Measurements from ENCODE around the gene FOXP3.
"Not testable (repeated sequence)": the region's sequence is repeated elsewhere in the genome, so short reads cannot be mapped to it uniquely, and the experiment has no call there.

FOXP3 gene

DNA sequence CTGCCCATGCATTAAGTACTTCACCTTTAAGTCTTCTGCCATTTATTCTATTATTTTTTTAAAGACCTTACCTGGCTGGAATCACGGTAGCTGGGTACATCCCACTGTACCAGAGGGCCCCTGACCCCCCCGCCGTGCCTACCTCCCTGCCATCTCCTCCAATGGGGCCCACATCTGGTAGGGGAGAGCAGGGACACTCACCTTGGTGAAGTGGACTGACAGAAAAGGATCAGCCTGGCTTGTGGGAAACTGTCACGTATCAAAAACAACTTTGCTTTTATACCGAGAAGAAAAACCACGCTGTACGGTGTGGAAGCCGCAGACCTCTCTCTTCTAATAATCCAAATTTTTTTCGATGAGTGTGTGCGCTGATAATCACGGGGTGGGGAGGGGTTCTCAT is at the start of gene FOXP3:
TSS of gene FOXP3 (minus strand) at position 251 of the 400 bp plus-strand sequence. CDS start 6,205 bp downstream, outside the sequence.
- Mint-ChIP-seq H3K36me3 (no peaks in the 10 kb centered on the region), H3K27ac (peak within 1 kb of the TSS; percentile 81), H3K4me1 (peaks cover 23% of the 10 kb centered on the region), H3K9me3 (no peaks in the 10 kb centered on the region), H3K27me3 (no peaks in the 10 kb centered on the region), H3K4me3 (peak within 1 kb of the TSS; percentile 64)
- CTCF ChIA-PET = interaction anchor here (0.9 kb wide), 1 partner anchor 9 kb away, joined by 4 read pairs; no protein-coding TSS in a partner anchor
- DNase-seq = no peak

GRCh38 chrX:49312176-49312575 is 47.7 kb upstream of the FOXP3 start:
- no peak for DNase-seq
- no peaks in the 10 kb centered on the region for H3K36me3 Mint-ChIP-seq
- H3K4me3 Mint-ChIP-seq = no peak overlapping the region
- CTCF ChIA-PET = no interaction called here
- no peaks in the 10 kb centered on the region for H3K9me3 Mint-ChIP-seq
- H3K4me1 Mint-ChIP-seq = peaks cover 27% of the 10 kb centered on the region
- H3K27ac Mint-ChIP-seq = no peak overlapping the region
- peaks cover 7% of the 10 kb centered on the region for H3K27me3 Mint-ChIP-seq

GRCh38 chrX:49310371-49310770 is 45.9 kb upstream of the FOXP3 start:
- Mint-ChIP-seq H3K36me3 (no peaks in the 10 kb centered on the region), H3K4me3 (no peak overlapping the region), H3K4me1 (peaks cover 27% of the 10 kb centered on the region), H3K9me3 (no peaks in the 10 kb centered on the region), H3K27me3 (peaks cover 7% of the 10 kb centered on the region), H3K27ac (no peak overlapping the region)
- no peak for DNase-seq
- CTCF ChIA-PET = no interaction called here

- Mint-ChIP-seq H3K27me3 (peaks cover 7% of the 10 kb centered on the region), H3K36me3 (no peaks in the 10 kb centered on the region), H3K9me3 (no peaks in the 10 kb centered on the region), H3K27ac (peak overlapping the region; percentile 95), H3K4me1 (peaks cover 27% of the 10 kb centered on the region), H3K4me3 (peak overlapping the region; percentile 64)
- DNase-seq = peak; percentile 25
- CTCF ChIA-PET = interaction anchor here (2.5 kb wide), 1 partner anchor 117 kb away, joined by 6 read pairs; no protein-coding TSS in a partner anchor
Measured at GRCh38 chrX:49309401-49309981, 45.0 kb upstream of the FOXP3 start.

- CTCF ChIA-PET = interaction anchor here (1.4 to 2.5 kb wide), 2 partner anchors 17 to 116 kb away, joined by 4 to 6 read pairs; no protein-coding TSS in a partner anchor
- H3K4me1 Mint-ChIP-seq = peaks cover 27% of the 10 kb centered on the region
- H3K27me3 Mint-ChIP-seq = peaks cover 7% of the 10 kb centered on the region
- H3K27ac Mint-ChIP-seq = peak overlapping the region; percentile 95
- DNase-seq = peak; percentile 59
- no peaks in the 10 kb centered on the region for H3K9me3 Mint-ChIP-seq
- no peaks in the 10 kb centered on the region for H3K36me3 Mint-ChIP-seq
- peak overlapping the region; percentile 64 for H3K4me3 Mint-ChIP-seq
Measured at GRCh38 chrX:49308604-49309269, 44.2 kb upstream of the FOXP3 start.

- not testable (repeated sequence) for H3K36me3 Mint-ChIP-seq, H3K9me3 Mint-ChIP-seq, H3K4me3 Mint-ChIP-seq, DNase-seq, H3K27me3 Mint-ChIP-seq
- peaks cover 27% of the 10 kb centered on the region for H3K4me1 Mint-ChIP-seq
- peak overlapping the region; percentile 11 for H3K27ac Mint-ChIP-seq
- CTCF ChIA-PET = interaction anchor here (1.4 to 2.5 kb wide), 2 partner anchors 16 to 115 kb away, joined by 4 to 6 read pairs; no protein-coding TSS in a partner anchor
Measured at GRCh38 chrX:49307775-49308174, 43.3 kb upstream of the FOXP3 start.

- no peak for DNase-seq
- H3K4me3 Mint-ChIP-seq = no peak within 1 kb of the TSS
- H3K27ac Mint-ChIP-seq = no peak within 1 kb of the TSS
- H3K9me3 Mint-ChIP-seq = no peaks in the 10 kb centered on the region
- CTCF ChIA-PET = no interaction called here
- peaks cover 13% of the 10 kb centered on the region for H3K27me3 Mint-ChIP-seq
- no peaks in the 10 kb centered on the region for H3K36me3 Mint-ChIP-seq
- peaks cover 7% of the 10 kb centered on the region for H3K4me1 Mint-ChIP-seq
Measured at GRCh38 chrX:49303346-49303745, 38.8 kb upstream of the FOXP3 start, which contains the start of gene GAGE10. TSS of gene GAGE10 (plus strand) at chrX:49303646. CDS start at chrX:49304860, 1,214 bp downstream.

DNA sequence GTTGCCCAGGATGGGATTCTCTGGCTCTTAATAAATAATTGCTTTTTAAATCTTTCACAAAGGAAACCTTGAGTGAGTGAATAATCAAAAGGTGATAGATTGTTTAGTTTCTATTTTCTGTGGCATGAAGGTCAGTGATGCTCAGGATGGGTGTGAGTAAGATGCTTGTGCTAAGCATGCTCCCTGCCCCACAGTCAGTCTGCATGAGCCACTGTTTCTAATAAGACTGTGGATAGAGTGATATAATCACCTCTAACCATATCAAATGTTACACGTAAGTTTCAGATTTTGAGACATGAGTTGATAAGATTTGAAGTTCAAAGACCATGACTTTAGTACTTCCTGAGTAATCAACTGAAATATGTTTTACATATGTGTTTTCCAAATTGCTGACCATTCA is 36.2 kb upstream of the FOXP3 start:
- H3K4me3 Mint-ChIP-seq = no peak overlapping the region
- H3K4me1 Mint-ChIP-seq = no peaks in the 10 kb centered on the region
- CTCF ChIA-PET = no interaction called here
- no peaks in the 10 kb centered on the region for H3K9me3 Mint-ChIP-seq
- DNase-seq = no peak
- no peak overlapping the region for H3K27ac Mint-ChIP-seq
- H3K36me3 Mint-ChIP-seq = no peaks in the 10 kb centered on the region
- peaks cover 10% of the 10 kb centered on the region for H3K27me3 Mint-ChIP-seq

- H3K27ac Mint-ChIP-seq, H3K36me3 Mint-ChIP-seq, H3K9me3 Mint-ChIP-seq: not testable (repeated sequence)
Measured at GRCh38 chrX:49299293-49299692, 34.8 kb upstream of the FOXP3 start.

DNA sequence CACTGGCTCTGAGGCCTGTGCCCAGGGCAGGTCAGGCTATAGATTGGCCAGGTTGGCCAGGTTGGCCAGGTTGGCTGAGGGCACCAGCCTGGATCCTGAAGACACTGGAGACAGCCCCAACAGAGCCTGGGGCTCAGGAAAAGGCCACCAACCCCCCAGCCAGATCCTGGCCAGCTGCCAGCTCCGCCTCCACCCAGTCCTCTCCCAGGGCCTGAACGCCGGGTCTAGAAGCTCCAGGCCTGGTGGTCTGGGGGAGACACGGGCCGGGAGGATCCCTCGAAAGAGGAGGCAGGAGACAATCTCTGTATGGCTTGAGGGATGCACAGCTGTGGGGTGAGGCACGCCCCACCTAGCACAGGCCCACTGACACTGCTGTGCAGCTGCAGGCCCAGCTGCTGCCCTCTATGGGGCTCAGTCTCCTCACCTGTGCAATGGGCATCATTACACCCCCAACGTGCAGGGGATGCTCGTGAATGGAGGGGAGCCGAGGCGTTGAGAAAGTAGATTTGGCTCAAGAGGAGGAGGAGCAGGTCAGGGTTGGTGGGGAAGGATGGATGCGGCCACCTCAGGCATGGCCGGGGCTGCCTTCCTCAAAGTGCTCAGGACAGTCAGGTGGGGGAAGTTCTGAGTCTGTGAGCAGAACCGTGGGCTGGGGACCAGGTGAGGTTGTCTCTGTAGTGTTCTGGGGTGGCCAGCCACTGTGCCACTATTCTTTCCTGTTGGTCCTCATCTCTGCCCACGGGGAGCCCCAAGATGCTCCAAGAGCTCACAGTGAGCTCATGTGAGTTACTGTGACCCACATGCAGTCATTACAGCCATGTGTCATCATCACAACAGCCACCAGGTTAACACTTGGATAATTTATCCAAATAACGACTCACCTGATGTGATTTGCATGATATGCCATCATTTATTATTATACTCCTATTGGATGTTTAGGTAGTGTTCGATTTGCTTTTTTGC is 28.2 kb upstream of the FOXP3 start:
- no peak for DNase-seq
- Mint-ChIP-seq H3K36me3 (peaks cover 3% of the 10 kb centered on the region), H3K27me3 (no peaks in the 10 kb centered on the region), H3K27ac (no peak overlapping the region), H3K4me1 (peaks cover 24% of the 10 kb centered on the region), H3K9me3 (no peaks in the 10 kb centered on the region), H3K4me3 (no peak overlapping the region)
- CTCF ChIA-PET = interaction anchor here (1.2 to 1.5 kb wide), 2 partner anchors 19 to 462 kb away, joined by 5 to 6 read pairs; no protein-coding TSS in a partner anchor

More at GRCh38 chrX:49299293-49299692, 34.8 kb upstream of the FOXP3 start:
- DNase-seq, H3K4me1 Mint-ChIP-seq, CTCF ChIA-PET, H3K4me3 Mint-ChIP-seq, H3K27me3 Mint-ChIP-seq: not testable (repeated sequence)

GRCh38 chrX:49291615-49292337 is 27.3 kb upstream of the FOXP3 start:
- peaks cover 32% of the 10 kb centered on the region for H3K4me1 Mint-ChIP-seq
- no peak overlapping the region for H3K27ac Mint-ChIP-seq
- no peaks in the 10 kb centered on the region for H3K9me3 Mint-ChIP-seq
- DNase-seq = peak; percentile 81
- H3K4me3 Mint-ChIP-seq = no peak overlapping the region
- H3K27me3 Mint-ChIP-seq = no peaks in the 10 kb centered on the region
- peaks cover 10% of the 10 kb centered on the region for H3K36me3 Mint-ChIP-seq
- CTCF ChIA-PET = interaction anchor here (0.6 to 1.5 kb wide), 4 partner anchors 16 to 463 kb away, joined by 3 to 6 read pairs (median 4); no protein-coding TSS in a partner anchor

- no peaks in the 10 kb centered on the region for H3K27me3 Mint-ChIP-seq
- H3K36me3 Mint-ChIP-seq = peaks cover 10% of the 10 kb centered on the region
- no peaks in the 10 kb centered on the region for H3K9me3 Mint-ChIP-seq
- H3K4me3 Mint-ChIP-seq = no peak overlapping the region
- CTCF ChIA-PET = no interaction called here
- H3K4me1 Mint-ChIP-seq = peaks cover 32% of the 10 kb centered on the region
- DNase-seq = no peak
- H3K27ac Mint-ChIP-seq = no peak overlapping the region
Measured at GRCh38 chrX:49290215-49290614, 25.7 kb upstream of the FOXP3 start.

- CTCF ChIA-PET = interaction anchor here (1.4 kb wide), 1 partner anchor 95 kb away, joined by 8 read pairs; no protein-coding TSS in a partner anchor
- no peaks in the 10 kb centered on the region for H3K9me3 Mint-ChIP-seq
Measured at GRCh38 chrX:49287665-49288064, 23.2 kb upstream of the FOXP3 start.

More at GRCh38 chrX:49287665-49288064, 23.2 kb upstream of the FOXP3 start:
- no peak for DNase-seq
- peaks cover 36% of the 10 kb centered on the region for H3K4me1 Mint-ChIP-seq
- H3K27ac Mint-ChIP-seq = peak overlapping the region; percentile 34
- H3K4me3 Mint-ChIP-seq = no peak overlapping the region
- H3K27me3 Mint-ChIP-seq = no peaks in the 10 kb centered on the region
- peaks cover 12% of the 10 kb centered on the region for H3K36me3 Mint-ChIP-seq

Data from activated naive CD4-positive, alpha-beta T cell treated with anti-CD3 and anti-CD28 coated beads, Interleukin-2, amount 10 ng/mL, durations not matched to agents 7 days and 5 days (primary cell).